ENCODE results near the gene TMEM87A.
"Not testable (repeated sequence)": the region's sequence is repeated elsewhere in the genome, so short reads cannot be mapped to it uniquely, and the experiment has no call there.

The TMEM87A gene

GRCh38 chr15:42272939-42273899, at the start of gene TMEM87A, which contains the start of gene GANC:
TSS of gene TMEM87A (minus strand) at chr15:42273433. CDS start at chr15:42273398, 35 bp downstream.
TSS of gene GANC (plus strand) at chr15:42273201. CDS start at chr15:42274482, 1,281 bp downstream.
- DNase-seq (ENCODE audit: low read depth, low spot score): peak; percentile 97

DNA sequence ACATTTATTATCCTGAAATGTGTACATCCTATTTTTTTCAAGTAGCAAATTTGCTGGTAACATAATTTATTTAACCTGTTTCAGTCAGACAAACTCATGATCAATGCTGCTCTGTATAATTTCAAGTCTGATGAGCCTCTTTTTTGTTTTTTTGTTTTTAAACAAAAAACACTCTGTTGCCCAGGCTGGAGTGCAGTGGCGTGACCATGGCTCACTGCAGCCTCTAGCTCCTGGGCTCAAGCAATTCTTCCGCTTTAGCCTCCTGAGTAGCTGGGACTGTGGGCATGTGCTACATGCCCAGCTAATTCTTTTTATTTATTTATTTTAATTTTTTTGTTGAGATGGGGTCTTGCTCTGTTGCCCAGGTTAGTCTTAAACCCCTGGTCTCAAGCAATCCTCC, 46.0 kb upstream of the TMEM87A start:
- DNase-seq (ENCODE audit: low read depth, low spot score): no peak

DNA sequence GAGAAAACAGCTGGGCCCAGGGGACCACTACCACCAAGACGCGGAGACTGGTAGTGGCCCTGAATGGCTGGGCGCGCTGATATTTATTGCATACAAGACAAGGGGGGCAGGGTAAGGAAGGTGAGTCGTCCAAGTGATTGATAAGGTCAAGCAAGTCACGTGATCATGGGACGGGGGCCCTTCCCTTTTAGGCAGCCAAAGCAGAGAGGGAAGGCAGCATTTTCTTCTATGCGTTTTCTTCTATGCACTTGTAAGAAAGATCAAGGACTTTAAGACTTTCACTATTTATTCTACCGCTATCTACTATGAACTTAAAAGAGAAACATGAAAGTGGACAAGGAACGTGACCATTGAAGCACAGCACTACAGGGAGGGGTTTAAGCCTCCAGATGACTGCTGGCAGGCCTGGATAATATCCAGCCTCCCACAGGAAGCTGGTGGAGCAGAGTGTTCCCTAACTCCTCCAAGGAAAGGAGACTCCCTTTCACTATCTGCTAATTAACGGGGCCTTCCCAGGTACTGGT, 43.1 kb upstream of the TMEM87A start:
- not testable (repeated sequence) for DNase-seq (ENCODE audit: low read depth, low spot score)

- DNase-seq (ENCODE audit: low read depth, low spot score): no peak
These were observed 42.3 kb upstream of the TMEM87A start for GRCh38 chr15:42315521-42315920.

DNA sequence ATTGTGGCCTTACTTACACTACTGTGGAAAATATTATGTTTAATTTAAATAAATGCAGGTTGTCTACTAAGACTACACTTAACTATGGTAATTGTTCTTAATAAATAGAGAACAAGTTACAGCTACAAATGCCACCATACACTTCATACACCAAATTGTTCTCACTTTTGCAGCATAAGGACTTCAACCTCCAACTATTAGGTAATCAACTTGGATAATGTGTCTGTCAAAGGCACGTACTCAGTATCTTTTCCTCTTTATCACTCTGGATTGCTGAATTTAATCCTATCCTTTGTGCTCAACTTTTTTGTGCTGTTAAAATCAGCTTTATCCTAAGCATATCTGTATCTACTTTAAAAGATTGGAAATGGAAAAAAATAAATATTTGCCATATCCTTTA, 41.6 kb upstream of the TMEM87A start:
- DNase-seq (ENCODE audit: low read depth, low spot score): no peak

GRCh38 chr15:42313463-42313862, 40.2 kb upstream of the TMEM87A start:
- no peak for DNase-seq (ENCODE audit: low read depth, low spot score)

DNA sequence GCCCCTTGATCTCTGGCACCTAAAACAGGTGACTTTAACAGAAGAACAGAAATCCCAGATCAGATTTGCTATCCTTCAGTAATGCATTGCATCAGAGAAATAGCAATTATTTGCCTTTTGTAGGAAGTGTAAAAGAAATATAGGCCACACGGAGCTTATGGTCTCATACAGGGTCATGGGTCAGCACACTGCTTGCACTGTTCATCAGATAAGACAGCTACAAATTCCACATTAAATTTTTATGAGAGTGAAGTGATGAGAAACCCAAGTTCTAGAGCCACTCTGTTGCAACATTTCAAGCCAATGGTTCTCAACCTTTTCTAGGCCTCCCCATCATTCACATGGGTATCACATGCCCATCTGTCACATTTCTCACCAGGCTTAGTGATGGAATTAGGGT, 33.4 kb upstream of the TMEM87A start:
- no peak for DNase-seq (ENCODE audit: low read depth, low spot score)

GRCh38 chr15:42301004-42301403, 27.8 kb upstream of the TMEM87A start:
- not testable (repeated sequence) for DNase-seq (ENCODE audit: low read depth, low spot score)

DNA sequence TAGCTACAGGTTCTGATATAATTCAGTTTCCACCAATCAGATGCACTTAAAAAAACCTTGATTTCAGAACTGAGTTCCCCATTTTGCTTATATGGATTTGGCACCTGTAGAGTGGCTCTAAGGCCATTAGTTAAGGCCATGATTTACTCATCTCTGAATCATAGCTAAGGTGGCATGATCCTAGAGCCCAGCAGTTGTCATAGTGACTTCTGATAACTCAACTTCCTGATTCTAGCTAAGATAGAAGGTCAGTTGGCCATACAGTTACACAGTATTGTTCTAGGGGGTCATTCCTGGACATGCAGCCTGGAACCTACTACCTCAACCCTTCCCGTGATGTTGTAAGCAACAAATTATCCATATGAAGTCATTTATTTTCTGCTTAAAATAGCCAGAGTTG, 15.9 kb upstream of the TMEM87A start:
- no peak for DNase-seq (ENCODE audit: low read depth, low spot score)

DNA sequence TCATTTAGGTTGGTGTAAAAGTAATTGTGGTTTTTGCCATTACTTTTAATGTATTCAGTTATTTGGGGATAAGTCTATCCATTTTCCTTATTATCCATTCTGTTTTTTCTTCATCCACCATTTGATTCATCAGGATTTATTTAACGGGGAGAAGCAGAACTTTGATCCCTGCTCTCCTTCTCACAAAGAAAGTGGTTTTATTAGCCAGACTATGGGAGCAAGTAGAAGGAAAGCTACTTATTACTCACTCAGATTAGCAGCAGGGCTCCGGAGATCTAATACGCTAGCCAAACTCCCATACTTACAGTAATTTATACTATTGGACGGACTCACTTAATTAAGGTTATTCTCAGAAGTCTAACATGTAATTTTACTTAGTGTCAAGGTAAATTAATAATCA, 14.7 kb upstream of the TMEM87A start:
- no peak for DNase-seq (ENCODE audit: low read depth, low spot score)

- DNase-seq (ENCODE audit: low read depth, low spot score): no peak
These were observed 13.3 kb upstream of the TMEM87A start for GRCh38 chr15:42286445-42287029.

DNA sequence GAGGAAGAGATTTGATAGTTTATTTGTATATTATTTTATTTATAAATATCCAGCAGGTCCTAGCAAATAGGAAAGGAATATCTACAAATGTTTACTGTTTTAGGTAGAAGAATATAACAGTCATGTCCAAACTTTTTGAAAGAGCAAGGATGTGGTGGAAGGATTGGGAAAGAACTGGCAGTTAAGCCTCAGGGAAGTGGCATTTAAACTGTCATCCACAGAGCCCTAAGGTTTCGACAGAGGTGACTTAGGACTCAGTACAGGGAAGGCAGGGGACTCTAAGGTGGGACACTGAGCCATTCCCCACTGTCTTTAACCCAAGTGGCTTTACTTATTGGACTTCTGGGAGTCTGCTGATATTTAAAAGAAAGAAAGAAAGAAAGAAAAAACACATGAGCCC, 11.8 kb upstream of the TMEM87A start:
- DNase-seq (ENCODE audit: low read depth, low spot score): no peak

DNA sequence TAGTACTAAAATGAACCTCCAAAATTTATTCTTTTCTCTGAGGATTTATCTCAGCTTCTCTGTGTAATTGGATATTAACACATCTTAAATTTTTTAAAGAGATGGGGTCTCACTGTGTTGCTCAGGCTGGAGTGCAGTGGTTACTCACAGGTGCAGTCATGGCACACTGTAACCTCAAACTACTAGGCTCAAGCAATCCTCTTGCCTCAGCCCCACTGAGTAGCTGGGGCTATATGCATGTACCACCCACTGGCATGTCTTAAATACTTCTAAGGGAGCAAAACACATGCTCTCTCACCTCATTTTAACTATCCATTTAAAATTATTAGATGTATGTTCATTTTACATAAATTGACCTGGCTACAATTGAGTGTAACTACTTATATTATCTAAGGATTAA, 11.3 kb upstream of the TMEM87A start:
- DNase-seq (ENCODE audit: low read depth, low spot score): no peak

DNA sequence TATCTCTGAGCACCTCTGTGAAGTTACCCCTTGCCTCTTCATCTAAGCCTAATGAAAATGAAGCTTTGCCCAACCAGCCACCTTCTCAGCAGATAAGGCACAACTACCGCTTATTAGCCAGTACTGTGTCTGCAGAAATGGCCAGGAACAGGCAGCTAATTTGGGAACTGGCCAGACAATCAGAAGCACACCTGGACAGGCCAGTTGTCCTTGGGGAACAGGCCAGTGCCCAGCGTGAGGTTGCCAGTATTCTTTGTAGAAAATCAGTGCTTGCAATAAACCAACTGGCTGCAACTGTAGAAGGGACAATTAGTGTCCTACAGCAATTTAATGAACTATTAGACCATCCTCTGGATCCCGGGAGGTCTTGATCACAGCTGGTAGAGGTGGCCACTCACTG, 10.4 kb upstream of the TMEM87A start:
- DNase-seq (ENCODE audit: low read depth, low spot score): no peak

GRCh38 chr15:42282926-42283325, 9.7 kb upstream of the TMEM87A start:
- no peak for DNase-seq (ENCODE audit: low read depth, low spot score)

DNA sequence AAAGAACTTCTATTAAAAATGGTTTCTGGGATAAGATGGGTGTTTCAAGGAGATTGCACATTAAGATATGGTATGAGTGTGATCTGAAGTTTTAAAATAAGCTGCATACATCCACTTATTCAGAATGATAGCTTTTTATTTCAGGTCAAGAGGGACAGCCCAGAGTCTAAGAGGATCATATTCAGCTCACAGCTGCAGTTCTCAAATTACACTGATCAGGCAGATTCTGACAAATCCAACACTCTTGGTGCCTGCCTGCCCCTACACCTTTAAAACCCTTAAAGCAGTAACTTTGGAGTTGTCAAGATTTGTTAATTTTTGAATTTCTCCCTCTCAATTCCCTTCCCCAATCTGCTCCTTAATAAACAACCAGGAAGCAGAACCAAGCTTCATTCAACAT, 9.1 kb upstream of the TMEM87A start:
- DNase-seq (ENCODE audit: low read depth, low spot score): no peak

DNA sequence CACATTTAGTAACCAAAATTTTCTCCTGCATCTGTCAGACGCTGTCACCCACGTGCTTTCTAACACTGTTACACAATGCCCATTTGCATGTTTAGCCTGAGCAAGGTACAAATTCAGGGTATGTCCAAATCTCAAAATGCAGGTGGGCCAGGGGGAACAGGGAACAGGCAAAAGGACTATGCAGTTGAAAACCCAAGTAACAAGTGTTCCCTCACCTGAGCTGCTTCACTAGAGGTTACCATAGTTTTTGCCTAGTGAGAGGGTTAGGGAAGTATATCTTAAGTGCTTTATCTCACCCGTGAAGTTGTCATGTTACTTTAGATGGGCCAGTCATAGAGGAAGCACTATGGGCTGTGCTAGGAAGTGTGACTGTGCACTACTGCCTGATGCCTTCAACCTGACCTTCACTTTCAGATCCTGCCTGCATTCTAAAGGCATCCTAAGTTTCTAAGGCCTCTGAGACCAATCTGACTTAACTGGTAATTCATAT, 6.0 kb upstream of the TMEM87A start:
- no peak for DNase-seq (ENCODE audit: low read depth, low spot score)

DNA sequence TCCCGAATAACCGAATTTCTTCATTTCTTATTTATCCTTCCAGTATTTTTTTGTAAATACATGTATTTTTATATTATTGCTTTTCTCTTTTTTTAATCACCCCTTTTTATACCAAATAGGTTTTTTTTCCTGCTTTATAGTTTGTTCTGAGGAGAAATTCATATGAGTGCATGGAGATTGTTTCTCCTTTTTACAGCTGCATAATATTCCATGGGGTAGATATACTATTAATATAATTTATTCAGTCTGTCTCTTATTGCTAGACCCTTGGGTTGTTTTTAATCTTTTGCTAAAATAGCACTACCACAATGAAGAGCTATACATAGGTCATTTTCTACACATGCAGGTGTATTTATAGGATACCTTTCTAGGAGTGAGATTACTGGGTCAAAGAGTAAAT, 3.5 kb upstream of the TMEM87A start:
- DNase-seq (ENCODE audit: low read depth, low spot score): no peak

DNA sequence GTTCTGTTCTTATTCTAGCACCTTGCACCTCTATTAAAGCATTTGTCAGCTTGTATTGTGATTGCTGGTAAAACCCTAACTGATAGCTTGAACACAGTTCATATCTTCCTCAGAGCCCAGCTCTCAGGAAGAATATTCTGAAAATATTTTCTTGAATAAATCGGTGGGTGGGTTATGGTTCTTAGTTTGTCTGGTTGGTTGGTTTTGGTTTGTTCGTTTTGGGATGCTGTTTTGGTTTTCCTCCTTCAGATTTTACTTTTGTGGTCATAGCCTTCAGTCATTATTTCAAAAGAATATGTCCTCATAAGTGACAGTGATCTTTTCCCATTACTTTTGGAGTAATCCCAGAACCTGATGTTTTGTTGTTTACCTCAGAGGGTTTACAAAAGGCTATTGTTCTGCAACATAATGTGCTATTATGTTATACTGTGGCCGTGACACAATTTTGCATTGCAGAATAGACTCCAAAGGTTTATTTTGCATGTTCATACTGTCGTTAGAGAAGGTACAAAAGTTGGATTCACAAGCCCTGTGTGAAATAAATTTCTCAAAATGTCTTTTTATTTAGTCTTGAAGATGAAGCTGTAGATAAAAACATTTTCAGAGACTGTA, 2.7 kb upstream of the TMEM87A start:
- DNase-seq (ENCODE audit: low read depth, low spot score): no peak

DNA sequence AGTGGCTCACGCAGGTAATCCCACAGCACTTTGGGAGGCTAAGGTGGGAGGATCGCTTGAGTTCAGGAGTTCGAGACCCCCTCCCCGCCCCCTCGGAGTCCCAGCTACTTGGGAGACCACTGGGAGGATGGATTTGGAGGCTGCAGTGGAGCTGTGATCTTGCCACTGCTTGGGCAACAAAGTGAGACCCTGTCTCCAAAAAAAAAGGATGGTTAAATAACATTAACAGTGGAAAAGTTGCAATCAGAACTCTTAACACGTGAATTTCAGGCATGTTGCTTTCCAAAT, 1.4 kb upstream of the TMEM87A start:
- no peak for DNase-seq (ENCODE audit: low read depth, low spot score)

GRCh38 chr15:42273900-42274701, 868 bp upstream of the TMEM87A start:
- no peak for DNase-seq (ENCODE audit: low read depth, low spot score)

DNA sequence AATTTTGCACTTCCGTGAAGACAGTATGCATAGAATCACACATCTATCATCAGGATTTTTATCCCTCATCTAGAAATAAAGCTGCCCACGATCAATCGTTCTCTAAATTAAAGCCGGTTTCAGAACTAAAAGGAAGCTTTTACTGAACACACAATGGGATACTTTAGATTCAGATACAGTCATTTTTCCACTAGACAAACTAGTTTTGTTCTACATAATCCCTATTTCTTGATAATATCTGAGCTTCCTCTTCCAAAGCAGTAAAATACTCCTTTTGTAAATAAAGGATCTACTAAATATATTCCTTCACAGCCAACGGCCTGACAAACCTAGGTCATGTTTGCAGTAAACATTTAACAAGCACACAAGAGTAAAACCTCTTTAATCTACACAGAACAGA, 2.2 kb downstream of the TMEM87A start:
- DNase-seq (ENCODE audit: low read depth, low spot score): no peak

Data from iPS DF 19.7 (cell line).